B cell (primary cell): ENCODE results near the gene GFRA3. TPM values are rescaled to one million over a fixed set of nuclear protein-coding genes. Genes with fewer than 3 reads are reported as not detected.

Source experiments
- ATAC-seq: fragments of 200-7000 bp; cut with Tn5 transposase; one replicate; pipeline ENCODE4 v1.10.0; 2021; ENCODE audit warnings: low read depth, mild to moderate bottlenecking, moderate number of reproducible peaks, moderate library complexity
- CTCF ChIA-PET: fragments of 350-600 bp; sonication (Branson Sonifier 250); formaldehyde crosslinking; loops from one replicate; lab custom pipeline; 2021; ENCODE audit warnings: antibody characterized with exemption, inconsistent platforms; lab: Charles Lee
- POLR2A ChIA-PET: fragments of 350-600 bp; sonication (Branson Sonifier 250); formaldehyde crosslinking; loops from one replicate; lab custom pipeline; 2021; ENCODE audit warnings: antibody characterized with exemption; lab: Charles Lee
- DNase-seq: peaks from one replicate; pipeline ENCODE4 v3.0.0; 2013
- H2AFZ ChIP-seq: 2 replicates; pipeline ENCODE4 v1.6.1; 2012; ENCODE audit warnings: mild to moderate bottlenecking, low read depth, low read length; ENCODE audit not compliant: insufficient read depth, poor library complexity, severe bottlenecking
- H3K27ac ChIP-seq, 2 donors: 1 replicate in 1 of 2; 2 replicates in 1 of 2; pipeline ENCODE4 v1.5.1; 2012 to 2013; ENCODE audit warnings: low read length in 2 of 2, mild to moderate bottlenecking in 2 of 2, moderate library complexity in 1 of 2
- H3K27me3 ChIP-seq, 4 experiments: fragments of 200-600 bp in 1 of 4; sonication (generic) in 1 of 4; replicated peaks in 1 of 4; 1 replicate in 2 of 4; 2 replicates in 2 of 4; pipeline versions ENCODE4 v1.6.1 to v1.7.0; 2013 to 2016; ENCODE audit warnings: low read length in 3 of 4, mild to moderate bottlenecking in 2 of 4, mixed read lengths in 1 of 4, moderate library complexity in 1 of 4; ENCODE audit not compliant: insufficient read depth in 4 of 4, control insufficient read depth in 3 of 4; ENCODE audit errors: control extremely low read depth in 1 of 4
- H3K36me3 ChIP-seq, 2 experiments: replicated peaks in 1 of 2; 1 replicate in 1 of 2; 2 replicates in 1 of 2; pipeline versions ENCODE4 v1.6.1 to v1.7.1; 2013; ENCODE audit warnings: low read length in 1 of 2; ENCODE audit not compliant: insufficient read depth in 2 of 2, control insufficient read depth in 1 of 2; ENCODE audit errors: control extremely low read depth in 1 of 2, extremely low read depth in 1 of 2
- H3K4me1 ChIP-seq, 2 donors: fragments of 200-600 bp in 1 of 2; sonication (generic) in 1 of 2; 1 replicate in 1 of 2; 2 replicates in 1 of 2; pipeline versions ENCODE4 v1.5.1 to v1.6.1; 2013 to 2017; ENCODE audit warnings: low read length in 2 of 2; ENCODE audit not compliant: control insufficient read depth in 2 of 2, insufficient read depth in 2 of 2
- H3K4me2 ChIP-seq: replicated peaks from 2 replicates; pipeline ENCODE3; 2012; ENCODE audit warnings: mild to moderate bottlenecking, low read depth, low read length; ENCODE audit not compliant: poor library complexity, severe bottlenecking
- H3K4me3 ChIP-seq, 5 experiments: fragments of 200-600 bp in 1 of 5; sonication (generic) in 1 of 5; 1 replicate in 3 of 5; 2 replicates in 2 of 5; pipeline versions ENCODE4 v1.5.1 to v1.7.0; 2011 to 2016; ENCODE audit warnings: low read length in 4 of 5, mild to moderate bottlenecking in 4 of 5, low read depth in 2 of 5, control low read depth in 1 of 5, moderate library complexity in 1 of 5; ENCODE audit not compliant: insufficient read depth in 1 of 5; ENCODE audit errors: control extremely low read depth in 1 of 5, extremely low read depth in 1 of 5
- H3K79me2 ChIP-seq: fragments of 200-600 bp; sonication (generic); one replicate; pipeline ENCODE4 v1.6.0; 2016; ENCODE audit warnings: low read length; ENCODE audit not compliant: control insufficient read depth, insufficient read depth
- H3K9ac ChIP-seq: fragments of 200-600 bp; sonication (generic); 2 replicates; pipeline ENCODE4 v1.6.1; 2017; ENCODE audit warnings: mild to moderate bottlenecking, low read length, moderate library complexity
- H3K9me3 ChIP-seq, 3 donors: one replicate each; pipeline versions ENCODE4 v1.6.1 to v1.7.1; 2013; ENCODE audit warnings: low read length in 2 of 3; ENCODE audit not compliant: control insufficient read depth in 2 of 3, insufficient read depth in 1 of 3; ENCODE audit errors: control extremely low read depth in 1 of 3
- H4K20me1 ChIP-seq: 2 replicates; pipeline ENCODE4 v1.6.0; 2012; ENCODE audit warnings: mild to moderate bottlenecking, low read length; ENCODE audit not compliant: insufficient read depth, control insufficient read depth, poor library complexity, severe bottlenecking
- H3K27ac Mint-ChIP-seq: one replicate; pipeline ENCODE4 v1.8.0; 2021; ENCODE audit warnings: mixed read lengths
- H3K27me3 Mint-ChIP-seq: one replicate; pipeline ENCODE4 v1.8.0; 2021; ENCODE audit warnings: mixed read lengths
- H3K4me1 Mint-ChIP-seq: one replicate; pipeline ENCODE4 v1.8.0; 2021; ENCODE audit warnings: mixed read lengths
- H3K4me3 Mint-ChIP-seq: one replicate; pipeline ENCODE4 v1.8.0; 2021; ENCODE audit warnings: mixed read lengths
- H3K9me3 Mint-ChIP-seq: one replicate; pipeline ENCODE4 v1.8.0; 2022; ENCODE audit warnings: mixed read lengths; ENCODE audit not compliant: insufficient read depth
- CTCF ChIP-seq: fragments of 200-600 bp; IDR thresholded peaks from one replicate; pipeline ENCODE4 v1.8.0; 2022; ENCODE audit warnings: antibody characterized with exemption, mild to moderate bottlenecking
- EZH2 ChIP-seq: IDR thresholded peaks from 2 replicates; pipeline ENCODE4 v1.6.1; 2012; ENCODE audit warnings: borderline replicate concordance, low read depth, mild to moderate bottlenecking, moderate library complexity, low read length; ENCODE audit not compliant: insufficient read depth, poor library complexity, severe bottlenecking
- WGBS: methylation state at CpG from one replicate; pipeline ENCODE4 v1.1.5; 2013; ENCODE audit warnings: missing lambda C conversion rate; ENCODE audit not compliant: insufficient coverage; 5-methylcytosine and 5-hydroxymethylcytosine counted together
- intact Hi-C: fragments of 100-400 bp; cut with micrococcal nuclease; formaldehyde crosslinking; loops from one replicate; pipeline ENCODE4 v1.10.0; 2022
- polyA plus RNA-seq: library from polyadenylated mRNA; depleted of rRNA; stranded (reverse); fragments of >200 nt; gene quantifications from 2 replicates; pipeline ENCODE4 v1.2.3, GENCODE V29; 2012
- total RNA-seq, 2 donors: library from RNA; stranded (reverse); fragments of 120-200 nt in 1 of 2; gene quantifications; 1 replicate in 1 of 2; 2 replicates in 1 of 2; pipeline versions ENCODE4 v1.2.3 to v1.2.4, GENCODE V29; 2013 to 2022

Gene GFRA3
- total and polyA plus RNA-seq, 2 donors (not counting 1 experiment from before 2014, with no cell fraction given) = not detected

GRCh38 chr5:138276402-138277054 is 2.1 kb upstream of the GFRA3 start:
- Histone ChIP-seq H3K27ac (no peak overlapping the region), H3K9me3 (no peaks in the 10 kb centered on the region), H3K79me2 (no peaks in the 10 kb centered on the region), H3K4me3 (no peak overlapping the region), H3K9ac (no peak overlapping the region), H3K27me3 (peaks cover 0 to 23% (median 8%) of the 10 kb centered on the region in 4 experiments), H2AFZ (no peak overlapping the region), H4K20me1 (no peaks in the 10 kb centered on the region), H3K4me2 (no peak overlapping the region), H3K4me1 (peaks cover 0 to 4% of the 10 kb centered on the region in 2 donors), H3K36me3 (no peaks in the 10 kb centered on the region)
- intact Hi-C loops = no loop called here
- no peaks in the 10 kb centered on the region for H3K9me3 Mint-ChIP-seq
- ChIA-PET POLR2A (interaction anchor here (0.9 kb wide), 1 partner anchor 55 kb away, joined by 4 read pairs; the partner anchor contains the start of gene CDC25C), CTCF (interaction anchor here (1.4 kb wide), 1 partner anchor 75 kb away, joined by 5 read pairs; the partner anchor contains the start of gene KDM3B)
- no peak for ATAC-seq
- no peak for DNase-seq
- TF ChIP-seq EZH2 = no peak
- TF ChIP-seq CTCF = no peak
- peaks cover 9% of the 10 kb centered on the region for H3K4me1 Mint-ChIP-seq
- no peak overlapping the region for H3K4me3 Mint-ChIP-seq
- H3K27me3 Mint-ChIP-seq = peaks cover 29% of the 10 kb centered on the region
- 83% methylated on average over 1 of the region's 2 CpGs for WGBS
- H3K27ac Mint-ChIP-seq = no peak overlapping the region

GRCh38 chr5:138275895-138276294 is 1.5 kb upstream of the GFRA3 start:
- peaks cover 0 to 23% (median 8%) of the 10 kb centered on the region in 4 experiments for H3K27me3 ChIP-seq
- ATAC-seq (no peak), DNase-seq (no peak)
- H4K20me1 ChIP-seq = no peaks in the 10 kb centered on the region
- Mint-ChIP-seq H3K4me1 (peaks cover 9% of the 10 kb centered on the region), H3K27ac (no peak overlapping the region), H3K4me3 (no peak overlapping the region), H3K27me3 (peaks cover 29% of the 10 kb centered on the region), H3K9me3 (no peaks in the 10 kb centered on the region)
- TF ChIP-seq EZH2 = no peak
- no peak for TF ChIP-seq CTCF
- H3K9ac ChIP-seq = no peak overlapping the region
- H3K4me2 ChIP-seq = no peak overlapping the region
- no peaks in the 10 kb centered on the region for H3K79me2 ChIP-seq
- no CpG with 5 or more reads among the region's 1 CpG for WGBS
- H2AFZ ChIP-seq = no peak overlapping the region
- H3K36me3 ChIP-seq = no peaks in the 10 kb centered on the region
- intact Hi-C loops = no loop called here
- peaks cover 0 to 4% of the 10 kb centered on the region in 2 donors for H3K4me1 ChIP-seq
- H3K4me3 ChIP-seq = no peak overlapping the region
- no peak overlapping the region for H3K27ac ChIP-seq
- ChIA-PET CTCF (interaction anchor here (1.4 kb wide), 1 partner anchor 76 kb away, joined by 5 read pairs; the partner anchor contains the start of gene KDM3B), POLR2A (no interaction called here)
- no peaks in the 10 kb centered on the region for H3K9me3 ChIP-seq
